Gastrocnemius medialis (tissue), 4 donors: ENCODE measurements around the gene PSMD13. TPM values are rescaled to one million over a fixed set of nuclear protein-coding genes. Genes with fewer than 3 reads are reported as not detected.
"Not testable (repeated sequence)": the region's sequence is repeated elsewhere in the genome, so short reads cannot be mapped to it uniquely, and the experiment has no call there.

Source experiments
- ATAC-seq, 2 donors: fragments of 150-250 bp; one replicate each; pipeline ENCODE4 v1.9.1; 2016
- DNase-seq, 2 donors: peaks; one replicate each; pipeline ENCODE4 v3.0.0-alpha.2; 2019
- H3K27ac ChIP-seq, 4 donors: fragments of 200-600 bp; sonication (generic); 1 replicate in 1 of 4; 2 replicates in 3 of 4; pipeline ENCODE4 v1.5.1; 2016 to 2018; ENCODE audit warnings: mild to moderate bottlenecking in 2 of 4, moderate library complexity in 1 of 4
- H3K27me3 ChIP-seq, 3 donors: fragments of 200-600 bp; sonication (generic) in 2 of 3; 1 replicate in 1 of 3; 2 replicates in 2 of 3; pipeline versions ENCODE4 v1.5.1 to v1.6.0; 2016 to 2019; ENCODE audit warnings: mild to moderate bottlenecking in 1 of 3, moderate library complexity in 1 of 3
- H3K36me3 ChIP-seq, 2 donors: fragments of 200-600 bp; sonication (generic) in 1 of 2; one replicate each; pipeline ENCODE4 v1.5.1; 2017 to 2018
- H3K4me1 ChIP-seq, 2 donors: fragments of 200-600 bp; sonication (generic) in 1 of 2; one replicate each; pipeline ENCODE4 v1.5.1; 2016 to 2017; ENCODE audit warnings: mild to moderate bottlenecking in 2 of 2
- H3K4me3 ChIP-seq, 4 donors: fragments of 200-600 bp; sonication (generic) in 3 of 4; 1 replicate in 1 of 4; 2 replicates in 3 of 4; pipeline ENCODE4 v1.5.1; 2016 to 2019; ENCODE audit warnings: mild to moderate bottlenecking in 2 of 4
- H3K9me3 ChIP-seq, 3 donors: fragments of 200-600 bp; sonication (generic) in 2 of 3; 1 replicate in 1 of 3; 2 replicates in 2 of 3; pipeline ENCODE4 v1.5.1; 2016 to 2019
- CTCF ChIP-seq, 5 experiments: fragments of 450-650 bp in 3 of 5; fragments of 200-600 bp in 2 of 5; sonication (generic) in 2 of 5; IDR thresholded peaks in 4 of 5; conservative IDR thresholded peaks in 1 of 5; 1 replicate in 4 of 5; 2 replicates in 1 of 5; pipeline ENCODE4 v1.5.1; 2016 to 2019; ENCODE audit warnings: antibody characterized with exemption in 5 of 5, mild to moderate bottlenecking in 3 of 5, moderate library complexity in 3 of 5
- POLR2A ChIP-seq, 2 donors: fragments of 450-650 bp; IDR thresholded peaks; one replicate each; pipeline ENCODE4 v1.6.1; 2017; ENCODE audit warnings: antibody characterized with exemption in 2 of 2, mild to moderate bottlenecking in 2 of 2, moderate library complexity in 2 of 2
- in situ Hi-C, 4 donors: fragments of 200-750 bp; cut with MboI; loops; one replicate each; pipeline versions ENCODE4 v1.15.0 to v1.8.0; 2017; ENCODE audit warnings: low sequenced_read_pairs in 4 of 4
- intact Hi-C: fragments of 100-400 bp; cut with DNase I; formaldehyde crosslinking; loops from one replicate; pipeline ENCODE4 v1.15.1; 2023; ENCODE audit warnings: low total_unique reads
- total RNA-seq, 4 donors: library from RNA; depleted of rRNA; stranded (reverse); fragments of >200 nt; gene quantifications; one replicate each; pipeline versions ENCODE4 v1.1.0 to v1.2.3, GENCODE V29; 2016

The PSMD13 gene
- total RNA-seq, 4 donors from 2014 or later = 128 to 189 (median 163) TPM

GRCh38 chr11:235609-235996, 1.2 kb upstream of the PSMD13 start:
- H3K9me3 ChIP-seq = no peaks in the 10 kb centered on the region
- intact Hi-C loops = loop anchor here (5.0 kb wide), 1 partner anchor 52 kb away; the partner anchor contains the start of gene PGGHG
- peak; percentile 22 to 25 for ATAC-seq

GRCh38 chr11:235997-236773, 591 bp upstream of the PSMD13 start, which contains the start of gene SIRT3:
Gene SIRT3, minus strand, starts transcription at chr11:236342. Its CDS starts 14 bp downstream, at chr11:236328.
- peak; percentile 93 to 95 for ATAC-seq
- H3K4me1 ChIP-seq = peaks cover 33 to 34% of the 10 kb centered on the region in 2 donors
- peak; percentile 77 to 84 for DNase-seq
- TF ChIP-seq CTCF (IDR thresholded peaks at IDR 0.05 in 4 of 5, conservative IDR thresholded peaks at IDR 0.05 in 1 of 5) = peak; percentile 15 to 44 (median 39)
- TF ChIP-seq POLR2A (IDR thresholded peaks at IDR 0.05) = peak in 1 of 2 donors; percentile 67
- H3K4me3 ChIP-seq = peak within 1 kb of the TSS; percentile 88 to 100 (median 98)
- in situ Hi-C loops (no loop called here), intact Hi-C loops (loop anchor here (1.0 to 5.0 kb wide), 5 partner anchors 28 to 282 kb away; partner anchors contain the start of genes PGGHG and RNH1)
- peaks cover 0 to 15% of the 10 kb centered on the region in 2 donors for H3K36me3 ChIP-seq
- peak within 1 kb of the TSS; percentile 97 to 99 (median 97) for H3K27ac ChIP-seq
- no peaks in the 10 kb centered on the region for H3K9me3 ChIP-seq
- no peaks in the 10 kb centered on the region for H3K27me3 ChIP-seq

More at GRCh38 chr11:235609-235996, 1.2 kb upstream of the PSMD13 start:
- H3K36me3 ChIP-seq = peaks cover 0 to 10% of the 10 kb centered on the region in 2 donors
- in situ Hi-C loops = no loop called here
- no peak for TF ChIP-seq POLR2A (IDR thresholded peaks at IDR 0.05)
- TF ChIP-seq CTCF (IDR thresholded peaks at IDR 0.05 in 4 of 5, conservative IDR thresholded peaks at IDR 0.05 in 1 of 5) = no peak
- peaks cover 32% of the 10 kb centered on the region in 2 donors for H3K4me1 ChIP-seq
- no peaks in the 10 kb centered on the region for H3K27me3 ChIP-seq
- no peak for DNase-seq
- H3K4me3 ChIP-seq = peak overlapping the region; percentile 88 to 100 (median 90)
- peak overlapping the region; percentile 97 to 99 (median 97) for H3K27ac ChIP-seq

- H3K4me1 ChIP-seq = peaks cover 48 to 49% of the 10 kb centered on the region in 2 donors
- intact Hi-C loops = loop anchor here (5.0 kb wide), 1 partner anchor 49 kb away; the partner anchor contains the start of gene PGGHG
- peaks cover 0 to 30% of the 10 kb centered on the region in 2 donors for H3K36me3 ChIP-seq
- H3K27me3 ChIP-seq, in situ Hi-C loops, H3K9me3 ChIP-seq, DNase-seq, ATAC-seq: not testable (repeated sequence)
- peak overlapping the region; percentile 88 to 100 (median 98) for H3K4me3 ChIP-seq
- peak overlapping the region in 3 of 4 donors; percentile 97 to 99 (median 97) for H3K27ac ChIP-seq
Measured at GRCh38 chr11:238346-238745, 1.6 kb downstream of the PSMD13 start.

- TF ChIP-seq POLR2A (IDR thresholded peaks at IDR 0.05) (no peak), CTCF (IDR thresholded peaks at IDR 0.05 in 4 of 5, conservative IDR thresholded peaks at IDR 0.05 in 1 of 5) (no peak)
Measured at GRCh38 chr11:240315-240714, 3.5 kb downstream of the PSMD13 start.

GRCh38 chr11:241634-242033, 4.9 kb downstream of the PSMD13 start:
- peak; percentile 45 to 79 for ATAC-seq
- intact Hi-C loops = no loop called here

More at GRCh38 chr11:240315-240714, 3.5 kb downstream of the PSMD13 start:
- intact Hi-C loops = no loop called here
- no peak for DNase-seq
- Histone ChIP-seq H3K4me3 (no peak overlapping the region), H3K27me3 (no peaks in the 10 kb centered on the region), H3K36me3 (peaks cover 0 to 50% of the 10 kb centered on the region in 2 donors), H3K9me3 (no peaks in the 10 kb centered on the region), H3K4me1 (peaks cover 40 to 43% of the 10 kb centered on the region in 2 donors), H3K27ac (peak overlapping the region in 1 of 4 donors; percentile 81)
- ATAC-seq = no peak
- in situ Hi-C loops = no loop called here

More at GRCh38 chr11:241634-242033, 4.9 kb downstream of the PSMD13 start:
- peak in 1 of 2 donors; percentile 51 for DNase-seq
- Histone ChIP-seq H3K27ac (peak overlapping the region; percentile 57 to 81 (median 68)), H3K4me3 (no peak overlapping the region), H3K4me1 (peaks cover 36 to 40% of the 10 kb centered on the region in 2 donors), H3K27me3 (no peaks in the 10 kb centered on the region), H3K36me3 (peaks cover 0 to 62% of the 10 kb centered on the region in 2 donors), H3K9me3 (no peaks in the 10 kb centered on the region)
- peak in 1 of 2 donors; percentile 39 for TF ChIP-seq POLR2A (IDR thresholded peaks at IDR 0.05)
- TF ChIP-seq CTCF (IDR thresholded peaks at IDR 0.05 in 4 of 5, conservative IDR thresholded peaks at IDR 0.05 in 1 of 5) = no peak
- in situ Hi-C loops = no loop called here
